ENCODE results near the gene ZRANB1. TPM values are rescaled to one million over a fixed set of nuclear protein-coding genes. Genes with fewer than 3 reads are reported as not detected.

The ZRANB1 gene
- total RNA-seq, 2 donors from 2014 or later = 17.9 to 28.7 TPM

DNA sequence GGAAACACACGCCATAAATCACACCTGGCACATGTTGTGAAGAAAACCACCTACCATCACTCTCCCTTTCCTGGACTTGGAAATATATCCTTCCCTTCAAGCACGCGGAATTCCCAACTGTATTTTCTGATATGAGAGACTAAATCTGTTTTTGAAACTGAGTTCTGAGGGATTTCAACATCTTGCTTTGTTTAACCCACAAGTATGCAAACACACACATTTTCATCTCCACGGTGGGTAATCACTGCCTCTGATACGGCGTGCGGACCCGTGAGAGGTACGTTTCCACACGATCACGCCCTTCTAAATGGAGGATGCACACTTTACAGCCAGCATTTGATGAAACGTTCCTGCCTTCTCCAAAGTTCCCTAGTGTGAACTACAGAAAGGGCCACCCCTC is 83.4 kb downstream of the ZRANB1 start:
- no peaks in the 10 kb centered on the region for H3K36me3 ChIP-seq
- DNase-seq (ENCODE audit: low spot score) = no peak
- H3K27ac ChIP-seq = no peak overlapping the region
- intact Hi-C loops (cut with DNase I) = no loop called here
- WGBS = 64% methylated on average over 12 of the region's 12 CpGs
- peaks cover 28% of the 10 kb centered on the region for H3K4me1 ChIP-seq (replicated peaks)
- H3K4me3 ChIP-seq = no peak overlapping the region
- no peaks in the 10 kb centered on the region for H3K9me3 ChIP-seq
- TF ChIP-seq POLR2A (IDR thresholded peaks at IDR 0.05) = no peak
- TF ChIP-seq POLR2AphosphoS5 (IDR thresholded peaks at IDR 0.05) = no peak
- TF ChIP-seq, protein P1, sequence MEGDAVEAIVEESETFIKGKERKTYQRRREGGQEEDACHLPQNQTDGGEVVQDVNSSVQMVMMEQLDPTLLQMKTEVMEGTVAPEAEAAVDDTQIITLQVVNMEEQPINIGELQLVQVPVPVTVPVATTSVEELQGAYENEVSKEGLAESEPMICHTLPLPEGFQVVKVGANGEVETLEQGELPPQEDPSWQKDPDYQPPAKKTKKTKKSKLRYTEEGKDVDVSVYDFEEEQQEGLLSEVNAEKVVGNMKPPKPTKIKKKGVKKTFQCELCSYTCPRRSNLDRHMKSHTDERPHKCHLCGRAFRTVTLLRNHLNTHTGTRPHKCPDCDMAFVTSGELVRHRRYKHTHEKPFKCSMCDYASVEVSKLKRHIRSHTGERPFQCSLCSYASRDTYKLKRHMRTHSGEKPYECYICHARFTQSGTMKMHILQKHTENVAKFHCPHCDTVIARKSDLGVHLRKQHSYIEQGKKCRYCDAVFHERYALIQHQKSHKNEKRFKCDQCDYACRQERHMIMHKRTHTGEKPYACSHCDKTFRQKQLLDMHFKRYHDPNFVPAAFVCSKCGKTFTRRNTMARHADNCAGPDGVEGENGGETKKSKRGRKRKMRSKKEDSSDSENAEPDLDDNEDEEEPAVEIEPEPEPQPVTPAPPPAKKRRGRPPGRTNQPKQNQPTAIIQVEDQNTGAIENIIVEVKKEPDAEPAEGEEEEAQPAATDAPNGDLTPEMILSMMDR (IDR thresholded peaks at IDR 0.05) = no peak
- H3K27me3 ChIP-seq (replicated peaks; ENCODE audit: insufficient read depth) = no peaks in the 10 kb centered on the region

DNA sequence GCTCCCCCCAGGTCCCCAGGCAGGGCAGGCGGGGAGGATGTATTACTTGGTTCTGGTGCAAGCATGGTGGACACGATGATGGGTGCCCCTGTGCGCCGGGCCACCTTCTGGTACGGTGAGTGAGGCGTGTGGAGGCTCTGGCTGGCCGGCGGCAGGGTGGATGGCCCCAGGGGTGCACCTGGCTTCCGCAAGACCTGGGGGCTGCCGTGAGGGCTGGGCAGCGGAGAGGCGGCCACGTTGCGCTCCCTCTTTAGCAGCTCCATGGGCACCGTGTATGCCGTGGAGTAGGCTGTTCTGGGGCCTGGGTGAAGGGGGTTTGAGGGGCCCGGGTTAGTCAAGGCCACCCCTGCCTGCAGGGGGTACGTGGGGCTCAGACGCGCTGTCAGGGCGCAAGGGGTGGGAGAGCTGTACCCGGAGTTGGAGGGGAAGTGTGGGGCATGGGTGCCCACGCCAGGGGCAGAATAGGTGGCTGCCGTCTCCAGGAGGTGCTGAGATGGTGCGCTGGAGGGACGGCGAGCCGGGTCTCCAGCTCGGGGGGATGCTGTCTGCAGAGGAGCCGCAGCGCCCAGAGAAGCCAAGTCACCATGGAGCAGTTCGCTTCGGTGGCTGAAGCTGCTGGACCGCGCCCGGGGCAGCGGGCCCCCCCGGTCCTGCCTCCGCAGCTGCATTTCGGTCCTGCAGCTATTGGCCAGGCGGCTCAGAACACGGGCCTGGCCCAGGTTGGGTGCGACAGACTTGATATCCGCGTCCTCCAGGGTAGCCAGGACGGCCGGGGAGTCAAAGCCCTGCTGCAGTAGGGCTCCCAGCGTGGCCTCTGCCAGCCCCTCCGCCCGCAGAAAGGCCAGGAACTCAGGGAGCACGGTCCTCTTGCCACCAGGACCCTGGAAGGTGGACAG is 84.4 kb downstream of the ZRANB1 start:
- intact Hi-C loops (cut with DNase I) = no loop called here
- 93% methylated on average over 44 of the region's 51 CpGs for WGBS

DNA sequence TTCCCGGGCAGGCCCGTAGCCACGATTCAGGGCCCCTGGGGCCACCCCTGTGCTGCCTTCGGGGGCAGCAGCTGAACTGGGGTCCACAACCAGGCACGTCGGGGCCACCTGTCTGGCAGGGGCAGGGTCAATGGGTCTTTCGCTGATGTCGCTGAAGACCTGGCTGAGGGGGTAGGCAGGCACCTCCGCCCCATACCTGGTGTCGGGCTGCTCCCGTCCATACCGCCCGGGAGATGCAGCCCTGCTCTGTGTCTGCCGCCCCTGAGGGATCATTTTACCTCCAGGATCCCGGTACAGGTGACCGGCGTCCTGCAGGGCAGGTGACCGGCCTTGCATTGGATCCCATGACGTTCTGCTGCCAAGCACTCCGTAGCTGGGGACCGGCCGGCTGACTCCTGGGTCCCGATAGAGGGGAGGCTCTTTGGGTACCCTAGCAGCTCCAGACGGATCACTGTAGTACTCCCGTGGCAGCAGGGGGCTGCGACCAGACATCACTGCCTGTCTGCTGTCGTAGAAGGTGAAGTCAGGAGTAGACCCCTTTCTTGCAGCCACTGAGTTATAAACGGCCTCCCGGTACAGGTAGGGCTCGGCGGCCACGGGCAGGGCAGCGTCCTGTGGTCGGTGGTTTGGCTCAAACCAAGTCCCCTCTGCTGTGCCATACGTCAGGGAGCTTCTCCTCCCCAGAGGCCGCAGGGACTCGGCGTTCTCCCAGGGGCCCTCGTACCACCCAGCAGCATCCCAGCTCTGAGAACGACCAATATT is 85.2 kb downstream of the ZRANB1 start:
- intact Hi-C loops (cut with DNase I) = no loop called here
- H3K36me3 ChIP-seq = no peaks in the 10 kb centered on the region
- H3K9me3 ChIP-seq = no peaks in the 10 kb centered on the region
- peaks cover 28% of the 10 kb centered on the region for H3K4me1 ChIP-seq (replicated peaks)
- H3K27me3 ChIP-seq (replicated peaks; ENCODE audit: insufficient read depth) = no peaks in the 10 kb centered on the region
- TF ChIP-seq POLR2AphosphoS5 (IDR thresholded peaks at IDR 0.05) = no peak
- TF ChIP-seq, protein P1 (IDR thresholded peaks at IDR 0.05) = no peak
- no peak for TF ChIP-seq POLR2A (IDR thresholded peaks at IDR 0.05)
- no peak for DNase-seq (ENCODE audit: low spot score)
- peak overlapping the region in 1 of 2 donors; percentile 39 for H3K27ac ChIP-seq
- H3K4me3 ChIP-seq = no peak overlapping the region
- 89% methylated on average over 32 of the region's 40 CpGs for WGBS

More for the DNA sequence above, 84.4 kb downstream of the ZRANB1 start:
- no peak for DNase-seq (ENCODE audit: low spot score)
- H3K4me3 ChIP-seq = no peak overlapping the region
- no peaks in the 10 kb centered on the region for H3K36me3 ChIP-seq
- no peak overlapping the region for H3K27ac ChIP-seq
- no peaks in the 10 kb centered on the region for H3K27me3 ChIP-seq (replicated peaks; ENCODE audit: insufficient read depth)
- TF ChIP-seq POLR2AphosphoS5 (IDR thresholded peaks at IDR 0.05) = no peak
- no peak for TF ChIP-seq POLR2A (IDR thresholded peaks at IDR 0.05)
- TF ChIP-seq, protein P1 (IDR thresholded peaks at IDR 0.05) = no peak
- peaks cover 28% of the 10 kb centered on the region for H3K4me1 ChIP-seq (replicated peaks)
- no peaks in the 10 kb centered on the region for H3K9me3 ChIP-seq

DNA sequence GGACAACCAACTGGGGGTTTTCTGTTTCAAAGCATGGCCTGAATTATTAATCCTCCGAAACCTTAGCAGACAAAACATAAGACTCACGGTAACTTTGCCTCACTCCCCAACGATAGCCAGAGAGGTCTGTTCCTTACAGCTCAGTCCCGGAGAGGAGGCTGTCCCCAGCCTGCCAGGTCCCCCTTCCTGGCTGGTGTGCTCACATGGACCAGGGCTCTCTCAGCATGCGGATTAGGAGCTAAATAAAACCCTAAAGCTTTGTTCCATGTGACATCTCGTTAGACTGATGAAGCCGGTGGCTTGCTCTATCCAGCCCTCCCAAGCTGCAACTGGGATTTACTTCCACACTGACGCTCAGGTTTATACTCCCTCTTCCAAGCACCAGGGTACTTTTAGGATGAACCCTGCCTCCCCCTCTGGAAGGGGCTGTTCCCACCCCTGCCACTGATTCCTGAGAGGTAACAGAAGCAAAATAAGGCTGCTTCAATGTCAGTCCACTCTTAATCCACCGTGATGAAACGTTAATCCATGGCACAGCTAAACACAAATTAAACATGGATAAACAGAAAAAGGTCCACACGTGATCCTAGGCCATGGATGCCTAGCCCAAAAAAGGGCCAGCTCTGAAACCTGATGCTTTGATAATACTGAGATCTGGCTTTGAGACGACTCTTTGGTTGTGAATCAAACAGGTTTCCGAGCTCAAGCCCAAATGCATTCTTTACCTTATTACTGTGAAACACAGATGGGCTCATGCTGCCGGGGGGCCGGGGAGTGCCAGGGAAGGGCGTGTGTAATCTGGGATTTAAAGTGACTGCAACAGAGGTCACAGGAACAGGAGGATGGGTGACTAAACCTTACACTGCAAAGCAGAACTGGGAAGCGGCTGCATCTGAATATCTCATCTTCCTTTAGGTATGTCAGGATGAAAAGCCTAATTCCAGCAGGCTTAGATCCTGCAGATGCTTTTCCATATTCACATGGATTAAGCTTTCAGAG is 86.2 kb downstream of the ZRANB1 start:
- peak overlapping the region; percentile 39 to 51 for H3K27ac ChIP-seq
- intact Hi-C loops (cut with DNase I) = no loop called here

More for the DNA sequence above, 86.2 kb downstream of the ZRANB1 start:
- WGBS = 42% methylated on average over 17 of the region's 17 CpGs
- H3K36me3 ChIP-seq = no peaks in the 10 kb centered on the region
- no peak overlapping the region for H3K4me3 ChIP-seq
- H3K4me1 ChIP-seq (replicated peaks) = peaks cover 27% of the 10 kb centered on the region
- no peaks in the 10 kb centered on the region for H3K9me3 ChIP-seq
- TF ChIP-seq POLR2AphosphoS5 (IDR thresholded peaks at IDR 0.05) = no peak
- TF ChIP-seq POLR2A (IDR thresholded peaks at IDR 0.05) = no peak
- TF ChIP-seq, protein P1 (IDR thresholded peaks at IDR 0.05) = no peak
- no peaks in the 10 kb centered on the region for H3K27me3 ChIP-seq (replicated peaks; ENCODE audit: insufficient read depth)
- DNase-seq (ENCODE audit: low spot score) = no peak

Data from prostate gland (tissue), 2 donors.